Chondrocyte (in vitro differentiated cells): ENCODE data around the gene SLC9A9. TPM values are rescaled to one million over a fixed set of nuclear protein-coding genes. Genes with fewer than 3 reads are reported as not detected.

Source experiments
- DNase-seq: peaks from one replicate; pipeline ENCODE4 v3.0.0; 2021; ENCODE audit warnings: mixed read lengths, low spot score
- H3K27ac Mint-ChIP-seq: one replicate; pipeline ENCODE4 v1.8.0; 2021; ENCODE audit warnings: mild to moderate bottlenecking, moderate library complexity, mixed read lengths; ENCODE audit not compliant: unreplicated experiment
- H3K27me3 Mint-ChIP-seq: 2 replicates; pipeline ENCODE4 v1.8.0; 2021; ENCODE audit warnings: low read depth, mixed read lengths
- H3K36me3 Mint-ChIP-seq: 2 replicates; pipeline ENCODE4 v1.8.0; 2021; ENCODE audit warnings: low read depth, mixed read lengths
- H3K4me1 Mint-ChIP-seq: 2 replicates; pipeline ENCODE4 v1.8.0; 2021; ENCODE audit warnings: low read depth, mild to moderate bottlenecking, mixed read lengths
- H3K4me3 Mint-ChIP-seq: one replicate; pipeline ENCODE4 v1.8.0; 2021; ENCODE audit warnings: mild to moderate bottlenecking, moderate library complexity, mixed read lengths; ENCODE audit not compliant: unreplicated experiment
- H3K9me3 Mint-ChIP-seq: 2 replicates; pipeline ENCODE4 v1.8.0; 2021; ENCODE audit warnings: low read depth, mixed read lengths
- CTCF ChIP-seq: fragments of 200-600 bp; sonication (generic); IDR thresholded peaks from 2 replicates; pipeline ENCODE4 v1.5.0; 2021; ENCODE audit warnings: antibody characterized with exemption, mild to moderate bottlenecking, moderate library complexity
- total RNA-seq: library from RNA; stranded (reverse); gene quantifications from 3 replicates; pipeline ENCODE4 v1.2.1, GENCODE V29; 2021

Gene SLC9A9
- total RNA-seq, 1 donor from 2014 or later, result 2.6 TPM

- no peak overlapping the region for H3K4me3 Mint-ChIP-seq
- no peak overlapping the region for H3K27ac Mint-ChIP-seq
- H3K4me1 Mint-ChIP-seq, result no peaks in the 10 kb centered on the region
- TF ChIP-seq CTCF, result no peak
- no peak for DNase-seq
- no peaks in the 10 kb centered on the region for H3K27me3 Mint-ChIP-seq
- H3K9me3 Mint-ChIP-seq, result peaks cover 4% of the 10 kb centered on the region
- peaks cover 2% of the 10 kb centered on the region for H3K36me3 Mint-ChIP-seq
Observed at GRCh38 chr3:143349455-143349854, 498.8 kb downstream of the SLC9A9 start.

- peak; percentile 26 for TF ChIP-seq CTCF
- Mint-ChIP-seq H3K4me3 (no peak overlapping the region), H3K4me1 (no peaks in the 10 kb centered on the region), H3K27me3 (no peaks in the 10 kb centered on the region), H3K27ac (no peak overlapping the region), H3K36me3 (peaks cover 2% of the 10 kb centered on the region), H3K9me3 (peaks cover 4% of the 10 kb centered on the region)
- DNase-seq, result no peak
Observed at GRCh38 chr3:143348486-143349327, 499.6 kb downstream of the SLC9A9 start.

GRCh38 chr3:143344516-143345165 is 503.6 kb downstream of the SLC9A9 start:
- no peaks in the 10 kb centered on the region for H3K4me1 Mint-ChIP-seq
- H3K36me3 Mint-ChIP-seq, result no peaks in the 10 kb centered on the region
- H3K27me3 Mint-ChIP-seq, result no peaks in the 10 kb centered on the region
- H3K9me3 Mint-ChIP-seq, result peaks cover 4% of the 10 kb centered on the region
- no peak overlapping the region for H3K4me3 Mint-ChIP-seq
- no peak for DNase-seq
- H3K27ac Mint-ChIP-seq, result no peak overlapping the region
- no peak for TF ChIP-seq CTCF

- Mint-ChIP-seq H3K36me3 (no peaks in the 10 kb centered on the region), H3K27ac (no peak overlapping the region), H3K4me3 (no peak overlapping the region), H3K4me1 (peaks cover 6% of the 10 kb centered on the region), H3K27me3 (no peaks in the 10 kb centered on the region), H3K9me3 (peaks cover 4% of the 10 kb centered on the region)
- DNase-seq, result no peak
- TF ChIP-seq CTCF, result no peak
Observed at GRCh38 chr3:143343944-143344343, 504.3 kb downstream of the SLC9A9 start.

GRCh38 chr3:143343031-143343430 is 505.2 kb downstream of the SLC9A9 start:
- Mint-ChIP-seq H3K9me3 (peaks cover 4% of the 10 kb centered on the region), H3K27ac (no peak overlapping the region), H3K4me3 (no peak overlapping the region), H3K27me3 (no peaks in the 10 kb centered on the region), H3K36me3 (no peaks in the 10 kb centered on the region), H3K4me1 (peaks cover 12% of the 10 kb centered on the region)
- no peak for TF ChIP-seq CTCF
- DNase-seq, result no peak
